ENCODE measurements around the gene CSMD2.

Gene CSMD2

DNA sequence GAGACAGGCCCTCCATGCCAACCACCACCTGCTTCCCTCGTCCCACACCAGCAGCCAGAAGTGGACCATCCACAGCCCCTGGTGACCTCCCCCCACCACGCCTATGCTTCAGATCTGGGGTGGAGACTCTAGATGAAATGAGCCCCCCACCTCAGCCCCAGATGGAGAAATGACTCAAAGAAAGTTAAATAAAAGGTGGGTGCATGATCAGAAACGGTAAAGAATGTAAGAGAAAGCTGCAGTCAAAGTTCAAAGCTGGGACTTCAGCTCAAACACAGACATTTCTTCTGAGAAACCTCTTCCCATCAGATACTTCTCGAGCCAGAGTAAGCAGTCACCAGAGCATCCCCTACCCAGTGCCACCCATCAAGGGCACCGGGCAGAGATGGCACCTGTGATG is 344.2 kb downstream of the CSMD2 start:
- DNase-seq (ENCODE audit: low read depth in 2 of 2), result no peak

- DNase-seq (ENCODE audit: low read depth in 2 of 2), result no peak
These were observed 345.1 kb downstream of the CSMD2 start for GRCh38 chr1:33819913-33820311.

- no peak for DNase-seq (ENCODE audit: low read depth in 2 of 2)
These were observed 345.6 kb downstream of the CSMD2 start for GRCh38 chr1:33819290-33819912.

GRCh38 chr1:33818071-33818470 is 347.0 kb downstream of the CSMD2 start:
- DNase-seq (ENCODE audit: low read depth in 2 of 2), result no peak

- DNase-seq (ENCODE audit: low read depth in 2 of 2), result no peak
These were observed 350.0 kb downstream of the CSMD2 start for GRCh38 chr1:33815061-33815460.

GRCh38 chr1:33814166-33814565 is 350.9 kb downstream of the CSMD2 start:
- DNase-seq (ENCODE audit: low read depth in 2 of 2), result no peak

DNA sequence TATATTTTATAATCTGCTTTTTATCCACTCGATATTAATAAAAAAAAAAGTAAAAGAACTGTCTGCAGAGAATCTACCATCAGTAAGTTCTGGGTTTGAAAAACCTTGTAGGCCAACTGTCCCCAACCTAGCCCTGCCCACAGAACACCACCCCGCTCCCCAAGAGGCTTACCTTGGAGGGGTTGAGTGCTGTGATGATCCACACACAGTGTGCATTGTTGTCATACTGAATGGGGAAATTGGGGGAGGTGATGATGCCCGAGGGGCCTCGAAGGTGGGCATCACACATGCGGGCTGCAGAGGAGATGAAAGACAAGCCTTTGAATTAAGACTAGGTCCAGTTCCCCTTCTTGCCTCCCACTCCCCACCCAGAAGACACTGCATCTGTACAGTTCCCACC is 354.5 kb downstream of the CSMD2 start:
- no peak for DNase-seq (ENCODE audit: low read depth in 2 of 2)

- DNase-seq (ENCODE audit: low read depth in 2 of 2), result no peak
These were observed 359.0 kb downstream of the CSMD2 start for GRCh38 chr1:33805988-33806387.

DNA sequence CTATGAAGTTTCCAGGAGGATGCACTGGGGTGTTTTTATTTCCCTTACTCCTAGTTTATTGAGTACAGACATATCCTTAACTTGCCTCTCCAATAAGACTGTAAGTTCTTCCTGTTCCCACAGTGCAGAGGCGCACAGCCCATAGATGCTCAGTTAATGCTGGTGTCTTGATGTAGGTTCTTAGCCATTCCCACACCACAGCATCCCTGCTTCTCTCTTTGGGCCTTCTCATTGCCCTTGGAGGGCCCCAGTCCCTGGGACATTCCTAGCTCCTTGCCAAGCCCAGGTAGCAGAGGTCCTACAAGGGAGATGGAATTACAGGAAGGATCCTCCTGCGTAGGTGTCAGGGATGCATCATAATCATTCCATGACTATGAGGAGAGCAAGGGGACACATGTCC is 362.8 kb downstream of the CSMD2 start:
- no peak for DNase-seq (ENCODE audit: low read depth in 2 of 2)

DNA sequence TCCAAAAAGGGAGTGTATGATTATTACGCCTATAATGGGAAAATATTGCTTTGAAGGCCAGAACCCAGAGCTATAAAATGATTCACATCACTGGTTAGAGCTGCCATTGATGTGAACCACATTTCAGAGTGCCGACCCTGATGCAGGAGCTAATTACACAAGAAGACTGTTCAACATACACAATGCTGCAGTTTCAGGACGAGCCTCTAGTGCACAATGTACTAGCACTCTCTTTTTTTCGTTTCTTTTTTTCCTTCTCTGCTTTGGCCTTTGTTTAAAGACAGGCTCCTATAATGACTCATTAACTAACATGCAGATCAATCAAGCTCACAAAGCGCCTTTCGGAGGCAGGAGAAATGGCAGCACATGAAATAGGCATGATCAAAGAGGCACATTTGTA is 367.2 kb downstream of the CSMD2 start:
- DNase-seq (ENCODE audit: low read depth in 2 of 2), result no peak

GRCh38 chr1:33792651-33793050 is 372.4 kb downstream of the CSMD2 start:
- no peak for DNase-seq (ENCODE audit: low read depth in 2 of 2)

GRCh38 chr1:33792216-33792615 is 372.8 kb downstream of the CSMD2 start:
- no peak for DNase-seq (ENCODE audit: low read depth in 2 of 2)

DNA sequence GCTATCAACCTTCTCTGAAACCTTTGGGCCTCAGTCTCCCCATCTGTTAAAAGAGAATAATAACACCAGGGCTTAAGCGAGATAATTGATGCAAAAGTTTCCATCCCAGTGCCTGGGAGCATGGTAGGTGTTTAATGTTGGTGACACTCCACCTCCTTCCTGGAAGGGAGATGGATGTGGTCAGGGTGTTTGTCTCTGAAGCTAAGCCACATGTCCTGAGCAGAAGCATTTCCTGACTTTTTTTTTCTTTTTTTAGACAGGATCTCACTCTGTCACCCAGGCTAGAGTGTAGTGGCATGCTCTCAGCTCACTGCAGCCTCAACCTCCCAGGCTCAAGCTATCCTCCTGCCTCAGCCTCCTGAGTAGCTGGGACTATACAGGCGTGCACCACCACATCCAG is 373.8 kb downstream of the CSMD2 start:
- DNase-seq (ENCODE audit: low read depth in 2 of 2), result no peak

- no peak for DNase-seq (ENCODE audit: low read depth in 2 of 2)
These were observed 374.5 kb downstream of the CSMD2 start for GRCh38 chr1:33790577-33790976.

- no peak for DNase-seq (ENCODE audit: low read depth in 2 of 2)
These were observed 380.2 kb downstream of the CSMD2 start for GRCh38 chr1:33784876-33785275.

- DNase-seq (ENCODE audit: low read depth in 2 of 2), result no peak
These were observed 382.3 kb downstream of the CSMD2 start for GRCh38 chr1:33782776-33783175.

GRCh38 chr1:33781652-33782051 is 383.4 kb downstream of the CSMD2 start:
- no peak for DNase-seq (ENCODE audit: low read depth in 2 of 2)

DNA sequence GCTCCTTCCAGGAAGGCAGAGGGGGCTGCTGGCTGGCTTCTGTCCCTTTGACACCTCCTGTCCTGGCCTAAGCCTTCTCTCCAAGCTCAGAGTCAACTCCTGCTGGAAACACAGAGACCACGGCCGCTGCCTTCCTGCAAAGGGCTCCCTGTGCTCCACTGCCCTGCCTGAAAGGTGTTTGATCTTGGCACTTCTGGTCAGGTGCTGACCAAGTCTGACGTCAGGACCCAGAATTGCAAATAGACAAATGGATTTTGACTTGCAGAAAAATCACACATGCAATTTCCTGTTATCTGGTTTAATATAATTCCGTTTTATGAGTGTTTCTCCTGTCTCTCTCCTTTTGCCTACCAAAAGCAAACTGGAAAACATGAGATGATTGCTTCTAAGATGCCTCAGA is 387.7 kb downstream of the CSMD2 start:
- DNase-seq (ENCODE audit: low read depth in 2 of 2), result no peak

DNA sequence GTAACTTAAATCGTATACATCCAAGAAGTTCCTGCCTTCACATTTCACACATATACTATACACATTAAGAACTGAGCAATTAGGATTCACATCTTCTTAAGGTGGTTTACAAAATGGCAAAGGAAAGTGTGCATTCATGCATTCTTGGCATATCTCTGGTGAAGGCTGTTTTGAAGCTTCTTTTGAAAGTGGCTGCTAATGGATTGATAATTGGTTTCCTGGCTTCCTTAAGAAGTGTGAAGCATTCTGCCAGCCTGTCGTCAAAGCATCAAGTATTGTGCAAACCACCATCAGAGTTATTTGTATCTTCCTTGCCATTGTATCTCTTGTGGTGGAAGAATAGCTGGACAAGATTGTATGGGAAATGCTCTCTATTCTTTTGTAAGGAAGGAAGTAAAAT is 396.2 kb downstream of the CSMD2 start:
- DNase-seq (ENCODE audit: low read depth in 2 of 2), result no peak

DNA sequence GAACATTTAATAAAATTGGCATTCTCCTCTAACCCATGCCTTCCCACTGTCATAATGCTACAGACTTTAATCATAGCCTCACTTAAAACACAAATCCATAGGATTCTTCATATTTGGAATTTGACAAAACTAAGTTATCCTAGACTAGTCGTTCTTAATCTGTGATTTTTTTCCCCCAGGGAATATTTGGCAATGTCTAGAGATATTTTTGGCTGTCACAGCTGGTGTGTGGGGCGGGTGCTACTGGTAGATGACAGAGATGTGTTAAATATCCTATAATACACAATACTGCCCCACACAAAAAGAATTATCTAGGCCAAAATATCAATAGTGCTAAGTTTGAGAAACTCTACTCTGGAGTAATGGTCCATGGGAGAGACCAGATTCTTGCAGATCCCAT is 396.9 kb downstream of the CSMD2 start:
- DNase-seq (ENCODE audit: low read depth in 2 of 2), result no peak

DNA sequence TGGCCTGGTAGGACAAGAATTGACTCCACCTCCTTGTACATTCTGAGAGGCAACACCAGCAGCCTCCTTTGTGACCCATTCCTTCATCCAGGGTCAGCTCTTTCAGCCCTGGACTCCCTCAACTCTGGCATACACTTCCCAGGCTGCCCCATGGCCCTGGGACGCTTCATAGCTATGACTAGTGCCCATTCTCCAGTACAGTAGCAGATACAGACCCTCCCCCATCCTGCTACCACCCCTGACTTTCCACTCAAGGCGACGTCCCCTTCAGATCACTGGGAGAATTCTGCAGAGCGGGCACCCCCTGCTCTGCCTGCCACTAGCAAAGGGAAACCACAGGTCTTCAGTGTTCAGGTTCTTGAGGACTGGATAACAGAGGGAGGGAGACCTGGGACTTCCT is 400.9 kb downstream of the CSMD2 start:
- no peak for DNase-seq (ENCODE audit: low read depth in 2 of 2)

DNA sequence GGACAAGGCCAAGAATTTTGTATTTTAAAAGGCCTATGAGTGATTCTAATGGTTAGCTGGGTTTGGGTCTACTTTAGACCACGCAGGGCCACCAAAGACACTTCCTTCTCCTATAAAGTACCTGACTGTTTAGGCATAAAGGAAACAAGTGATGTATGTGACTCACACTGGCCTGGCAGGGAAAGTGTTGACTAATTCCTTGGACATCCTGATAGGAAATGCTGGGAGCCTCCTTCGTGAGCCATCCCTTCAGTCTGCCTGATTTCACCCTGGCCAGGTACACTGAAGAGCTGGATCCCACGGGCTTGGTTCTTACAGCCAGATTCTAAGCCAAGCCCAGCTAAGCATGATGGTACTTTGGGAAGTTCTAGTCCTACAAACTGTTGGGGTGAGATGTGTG is 401.6 kb downstream of the CSMD2 start:
- no peak for DNase-seq (ENCODE audit: low read depth in 2 of 2)

DNA sequence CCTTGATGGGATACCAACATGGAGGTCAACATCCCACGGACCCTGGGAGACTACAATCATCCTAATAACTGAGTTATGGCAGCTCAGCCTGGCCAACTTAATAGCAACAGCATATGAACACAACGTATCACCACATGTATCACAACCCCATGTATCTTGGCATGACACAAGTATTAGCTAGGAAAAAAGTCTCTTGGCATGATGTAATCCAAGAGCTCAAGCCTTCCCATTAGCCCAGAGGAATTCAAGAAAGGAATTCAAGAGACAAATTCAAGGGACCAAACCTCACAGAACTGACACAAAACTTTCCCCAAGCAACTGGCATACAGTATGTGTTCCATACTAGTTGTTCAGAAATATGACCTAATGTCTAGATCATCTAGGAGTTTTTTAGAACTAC is 402.1 kb downstream of the CSMD2 start:
- DNase-seq (ENCODE audit: low read depth in 2 of 2), result no peak

DNA sequence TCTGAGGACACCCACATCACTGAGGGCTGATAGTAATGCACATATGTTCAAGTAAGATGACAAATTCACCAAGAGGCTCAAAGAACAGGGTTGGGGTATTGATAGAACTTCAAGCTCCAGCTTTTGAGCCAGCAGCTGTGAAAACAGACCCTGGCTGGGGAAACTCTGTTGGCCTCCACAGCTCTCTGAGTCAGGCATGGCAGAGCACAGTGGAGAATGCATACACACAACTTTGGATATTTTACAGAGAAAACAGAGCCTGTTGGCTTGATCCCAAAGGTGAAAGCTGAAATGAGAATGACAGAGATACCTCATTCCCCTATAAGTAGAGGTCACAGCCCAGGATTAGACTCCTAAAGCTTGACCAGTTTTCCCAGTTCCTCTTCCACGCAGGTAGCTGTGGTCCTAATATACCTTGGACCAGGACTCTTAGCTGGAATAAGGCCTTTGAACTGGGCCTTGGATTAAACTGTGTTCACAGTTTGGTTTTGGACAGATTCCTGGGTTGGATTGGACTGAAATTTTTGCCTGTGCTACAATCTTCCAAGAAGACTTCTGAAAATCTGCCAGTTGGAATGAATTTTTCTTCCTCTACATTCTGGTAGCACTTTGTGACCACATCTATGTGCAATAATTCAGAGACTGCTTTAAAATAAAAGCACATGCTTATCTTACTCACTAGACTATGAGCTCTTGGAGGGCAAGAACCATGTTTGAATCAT is 402.8 kb downstream of the CSMD2 start:
- DNase-seq (ENCODE audit: low read depth in 2 of 2), result no peak
